ENCODE results near the gene LTBP4. TPM values are rescaled to one million over a fixed set of nuclear protein-coding genes. Genes with fewer than 3 reads are reported as not detected.

Gene LTBP4
- total RNA-seq, 1 experiment from 2014 or later, result 9.6 TPM

- Histone ChIP-seq H3K79me2 (ENCODE audit: low read length) (no peaks in the 10 kb centered on the region), H4K20me1 (ENCODE audit: insufficient read depth, low read depth, low read length) (no peaks in the 10 kb centered on the region), H3K4me2 (ENCODE audit: low read depth, low read length, poor library complexity, severe bottlenecking) (no peak overlapping the region), H3K4me1 (ENCODE audit: low read length) (peaks cover 17% of the 10 kb centered on the region), H3K9me3 (ENCODE audit: low read length) (no peaks in the 10 kb centered on the region), H2AFZ (ENCODE audit: low read length) (no peak overlapping the region), H3K4me3 (ENCODE audit: low read length) (no peak overlapping the region), H3K9me2 (replicated peaks; ENCODE audit: insufficient read depth, low read length) (no peaks in the 10 kb centered on the region), H3K36me3 (ENCODE audit: insufficient read depth, low read length) (no peaks in the 10 kb centered on the region), H3K27ac (ENCODE audit: low read length) (no peak overlapping the region), H3K27me3 (ENCODE audit: low read length) (no peaks in the 10 kb centered on the region), H3K9ac (ENCODE audit: low read length) (no peak overlapping the region)
- DNase-seq, result no peak
These were observed 57.9 kb downstream of the LTBP4 start for GRCh38 chr19:40659116-40659515.

GRCh38 chr19:40659566-40659965 is 58.4 kb downstream of the LTBP4 start:
- Histone ChIP-seq H3K27ac (ENCODE audit: low read length) (no peak overlapping the region), H3K79me2 (ENCODE audit: low read length) (no peaks in the 10 kb centered on the region), H4K20me1 (ENCODE audit: insufficient read depth, low read depth, low read length) (no peaks in the 10 kb centered on the region), H3K36me3 (ENCODE audit: insufficient read depth, low read length) (no peaks in the 10 kb centered on the region), H3K4me1 (ENCODE audit: low read length) (peaks cover 17% of the 10 kb centered on the region), H3K9ac (ENCODE audit: low read length) (no peak overlapping the region), H3K9me2 (replicated peaks; ENCODE audit: insufficient read depth, low read length) (no peaks in the 10 kb centered on the region), H3K4me2 (ENCODE audit: low read depth, low read length, poor library complexity, severe bottlenecking) (no peak overlapping the region), H3K4me3 (ENCODE audit: low read length) (no peak overlapping the region), H2AFZ (ENCODE audit: low read length) (no peak overlapping the region), H3K9me3 (ENCODE audit: low read length) (no peaks in the 10 kb centered on the region), H3K27me3 (ENCODE audit: low read length) (no peaks in the 10 kb centered on the region)
- DNase-seq, result no peak

GRCh38 chr19:40661616-40662015 is 60.4 kb downstream of the LTBP4 start:
- no peak overlapping the region for H2AFZ ChIP-seq (ENCODE audit: low read length)
- no peaks in the 10 kb centered on the region for H3K27me3 ChIP-seq (ENCODE audit: low read length)
- no peak overlapping the region for H3K27ac ChIP-seq (ENCODE audit: low read length)

GRCh38 chr19:40662925-40663694 is 61.9 kb downstream of the LTBP4 start:
- peak overlapping the region; percentile 89 for H3K4me2 ChIP-seq (ENCODE audit: low read depth, low read length, poor library complexity, severe bottlenecking)
- H2AFZ ChIP-seq (ENCODE audit: low read length), result peak overlapping the region; percentile 88
- peak overlapping the region; percentile 68 for H3K4me3 ChIP-seq (ENCODE audit: low read length)
- peaks cover 17% of the 10 kb centered on the region for H3K4me1 ChIP-seq (ENCODE audit: low read length)
- H3K79me2 ChIP-seq (ENCODE audit: low read length), result no peaks in the 10 kb centered on the region
- peaks cover 3% of the 10 kb centered on the region for H3K36me3 ChIP-seq (ENCODE audit: insufficient read depth, low read length)
- H3K9me3 ChIP-seq (ENCODE audit: low read length), result no peaks in the 10 kb centered on the region
- no peaks in the 10 kb centered on the region for H3K27me3 ChIP-seq (ENCODE audit: low read length)
- DNase-seq, result peak; percentile 96
- peak overlapping the region; percentile 71 for H3K9ac ChIP-seq (ENCODE audit: low read length)
- H3K27ac ChIP-seq (ENCODE audit: low read length), result peak overlapping the region; percentile 58
- no peaks in the 10 kb centered on the region for H3K9me2 ChIP-seq (replicated peaks; ENCODE audit: insufficient read depth, low read length)
- H4K20me1 ChIP-seq (ENCODE audit: insufficient read depth, low read depth, low read length), result no peaks in the 10 kb centered on the region

More at GRCh38 chr19:40661616-40662015, 60.4 kb downstream of the LTBP4 start:
- no peaks in the 10 kb centered on the region for H4K20me1 ChIP-seq (ENCODE audit: insufficient read depth, low read depth, low read length)
- no peak overlapping the region for H3K9ac ChIP-seq (ENCODE audit: low read length)
- H3K4me3 ChIP-seq (ENCODE audit: low read length), result no peak overlapping the region
- H3K9me2 ChIP-seq (replicated peaks; ENCODE audit: insufficient read depth, low read length), result no peaks in the 10 kb centered on the region
- peaks cover 17% of the 10 kb centered on the region for H3K4me1 ChIP-seq (ENCODE audit: low read length)
- no peaks in the 10 kb centered on the region for H3K9me3 ChIP-seq (ENCODE audit: low read length)
- DNase-seq, result no peak
- no peak overlapping the region for H3K4me2 ChIP-seq (ENCODE audit: low read depth, low read length, poor library complexity, severe bottlenecking)
- H3K36me3 ChIP-seq (ENCODE audit: insufficient read depth, low read length), result no peaks in the 10 kb centered on the region
- no peaks in the 10 kb centered on the region for H3K79me2 ChIP-seq (ENCODE audit: low read length)

GRCh38 chr19:40663695-40664692 is 62.8 kb downstream of the LTBP4 start:
- Histone ChIP-seq H3K27me3 (ENCODE audit: low read length) (no peaks in the 10 kb centered on the region), H3K9ac (ENCODE audit: low read length) (peak overlapping the region; percentile 71), H3K36me3 (ENCODE audit: insufficient read depth, low read length) (peaks cover 11% of the 10 kb centered on the region), H3K79me2 (ENCODE audit: low read length) (no peaks in the 10 kb centered on the region), H2AFZ (ENCODE audit: low read length) (peak overlapping the region; percentile 88), H3K4me2 (ENCODE audit: low read depth, low read length, poor library complexity, severe bottlenecking) (peak overlapping the region; percentile 89), H3K9me3 (ENCODE audit: low read length) (no peaks in the 10 kb centered on the region), H3K4me3 (ENCODE audit: low read length) (peak overlapping the region; percentile 68), H3K27ac (ENCODE audit: low read length) (peak overlapping the region; percentile 58), H4K20me1 (ENCODE audit: insufficient read depth, low read depth, low read length) (no peaks in the 10 kb centered on the region), H3K9me2 (replicated peaks; ENCODE audit: insufficient read depth, low read length) (no peaks in the 10 kb centered on the region), H3K4me1 (ENCODE audit: low read length) (peaks cover 17% of the 10 kb centered on the region)
- DNase-seq, result peak; percentile 58

GRCh38 chr19:40666803-40667438 is 65.8 kb downstream of the LTBP4 start:
- Histone ChIP-seq H3K27me3 (ENCODE audit: low read length) (no peaks in the 10 kb centered on the region), H3K27ac (ENCODE audit: low read length) (no peak overlapping the region), H3K9me3 (ENCODE audit: low read length) (no peaks in the 10 kb centered on the region), H3K36me3 (ENCODE audit: insufficient read depth, low read length) (peaks cover 38% of the 10 kb centered on the region), H3K9me2 (replicated peaks; ENCODE audit: insufficient read depth, low read length) (no peaks in the 10 kb centered on the region), H3K79me2 (ENCODE audit: low read length) (no peaks in the 10 kb centered on the region), H3K4me1 (ENCODE audit: low read length) (peaks cover 17% of the 10 kb centered on the region), H3K4me2 (ENCODE audit: low read depth, low read length, poor library complexity, severe bottlenecking) (no peak overlapping the region), H3K9ac (ENCODE audit: low read length) (no peak overlapping the region), H2AFZ (ENCODE audit: low read length) (no peak overlapping the region), H3K4me3 (ENCODE audit: low read length) (no peak overlapping the region), H4K20me1 (ENCODE audit: insufficient read depth, low read depth, low read length) (no peaks in the 10 kb centered on the region)
- no peak for DNase-seq

- Histone ChIP-seq H3K27me3 (ENCODE audit: low read length) (no peaks in the 10 kb centered on the region), H3K9me2 (replicated peaks; ENCODE audit: insufficient read depth, low read length) (no peaks in the 10 kb centered on the region), H3K79me2 (ENCODE audit: low read length) (no peaks in the 10 kb centered on the region), H3K4me3 (ENCODE audit: low read length) (no peak overlapping the region), H3K4me1 (ENCODE audit: low read length) (peaks cover 13% of the 10 kb centered on the region), H3K9ac (ENCODE audit: low read length) (no peak overlapping the region), H3K27ac (ENCODE audit: low read length) (no peak overlapping the region), H3K4me2 (ENCODE audit: low read depth, low read length, poor library complexity, severe bottlenecking) (no peak overlapping the region), H4K20me1 (ENCODE audit: insufficient read depth, low read depth, low read length) (no peaks in the 10 kb centered on the region), H3K36me3 (ENCODE audit: insufficient read depth, low read length) (peaks cover 40% of the 10 kb centered on the region), H3K9me3 (ENCODE audit: low read length) (no peaks in the 10 kb centered on the region), H2AFZ (ENCODE audit: low read length) (no peak overlapping the region)
- DNase-seq, result no peak
These were observed 66.4 kb downstream of the LTBP4 start for GRCh38 chr19:40667602-40668001.
